ENCODE results near the gene CYTH3.

Gene CYTH3

GRCh38 chr7:6136475-6136874, 135.9 kb downstream of the CYTH3 start:
- H3K27ac ChIP-seq (ENCODE audit: low read depth, low read length), result no peak overlapping the region
- no peak for TF ChIP-seq EZH2phosphoT487 (conservative IDR thresholded peaks at IDR 0.05; ENCODE audit: low read length)
- TF ChIP-seq CTCF (IDR thresholded peaks at IDR 0.05; ENCODE audit: insufficient read depth, low read length, poor library complexity, severe bottlenecking), result no peak
- H3K27me3 ChIP-seq (ENCODE audit: low read length), result no peaks in the 10 kb centered on the region
- H3K36me3 ChIP-seq (ENCODE audit: low read length), result peaks cover 22% of the 10 kb centered on the region
- H3K79me2 ChIP-seq (ENCODE audit: insufficient read depth, low read length), result 0 out of 2 replicates have a peak, but pooled peaks cover 4% of the 10 kb centered on the region
- no peaks in the 10 kb centered on the region for H3K9me2 ChIP-seq (replicated peaks; ENCODE audit: insufficient read depth, low read length)
- no peak overlapping the region for H3K9ac ChIP-seq (ENCODE audit: low read length)
- 0 out of 2 replicates have a peak, but pooled peaks cover 4% of the 10 kb centered on the region for H4K20me1 ChIP-seq (ENCODE audit: low read depth, low read length)
- H2AFZ ChIP-seq (ENCODE audit: low read depth, low read length, severe bottlenecking), result no peak overlapping the region
- no peaks in the 10 kb centered on the region for H3K9me3 ChIP-seq (ENCODE audit: insufficient read depth, low read length)
- H3K4me2 ChIP-seq (ENCODE audit: low read depth, low read length, poor library complexity, severe bottlenecking), result no peak overlapping the region
- no peaks in the 10 kb centered on the region for H3F3A ChIP-seq (ENCODE audit: insufficient read depth)
- no peak overlapping the region for H3K4me3 ChIP-seq (ENCODE audit: insufficient read depth, low read length, poor library complexity, severe bottlenecking)

DNA sequence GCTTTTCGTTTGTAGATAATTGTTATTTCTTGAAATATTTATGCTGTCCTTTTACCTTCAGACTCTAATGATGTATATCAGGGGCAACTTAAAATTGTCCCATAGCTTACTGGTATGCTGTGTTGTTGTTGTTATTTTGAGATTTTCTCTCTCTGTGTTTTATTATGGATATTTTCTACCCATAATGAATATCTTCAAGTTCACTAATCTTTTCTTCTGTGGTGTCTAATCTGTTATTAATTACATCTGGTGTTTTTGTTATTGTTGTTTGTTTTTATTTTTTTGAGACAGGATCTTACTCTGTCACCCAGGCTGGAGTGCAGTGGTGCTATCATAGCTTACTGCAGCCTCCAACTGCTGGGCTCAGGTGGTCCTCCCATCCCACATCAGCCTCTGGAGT, 139.2 kb downstream of the CYTH3 start:
- H3K79me2 ChIP-seq (ENCODE audit: insufficient read depth, low read length), result peaks cover 8% of the 10 kb centered on the region; the same call in 1 of the 2 replicates
- H3K9me3 ChIP-seq (ENCODE audit: insufficient read depth, low read length), result no peaks in the 10 kb centered on the region
- H3K9me2 ChIP-seq (replicated peaks; ENCODE audit: insufficient read depth, low read length), result no peaks in the 10 kb centered on the region
- no peak overlapping the region for H3K4me3 ChIP-seq (ENCODE audit: insufficient read depth, low read length, poor library complexity, severe bottlenecking)
- H3K27ac ChIP-seq (ENCODE audit: low read depth, low read length), result no peak overlapping the region
- no peaks in the 10 kb centered on the region for H3F3A ChIP-seq (ENCODE audit: insufficient read depth)
- H3K27me3 ChIP-seq (ENCODE audit: low read length), result no peaks in the 10 kb centered on the region
- H3K4me2 ChIP-seq (ENCODE audit: low read depth, low read length, poor library complexity, severe bottlenecking), result no peak overlapping the region
- H4K20me1 ChIP-seq (ENCODE audit: low read depth, low read length), result no peaks in the 10 kb centered on the region
- no peak overlapping the region for H2AFZ ChIP-seq (ENCODE audit: low read depth, low read length, severe bottlenecking)
- H3K9ac ChIP-seq (ENCODE audit: low read length), result no peak overlapping the region
- peaks cover 9% of the 10 kb centered on the region; the same call in 1 of the 2 replicates for H3K36me3 ChIP-seq (ENCODE audit: low read length)
- TF ChIP-seq EZH2phosphoT487 (conservative IDR thresholded peaks at IDR 0.05; ENCODE audit: low read length), result no peak
- no peak for TF ChIP-seq CTCF (IDR thresholded peaks at IDR 0.05; ENCODE audit: insufficient read depth, low read length, poor library complexity, severe bottlenecking)

DNA sequence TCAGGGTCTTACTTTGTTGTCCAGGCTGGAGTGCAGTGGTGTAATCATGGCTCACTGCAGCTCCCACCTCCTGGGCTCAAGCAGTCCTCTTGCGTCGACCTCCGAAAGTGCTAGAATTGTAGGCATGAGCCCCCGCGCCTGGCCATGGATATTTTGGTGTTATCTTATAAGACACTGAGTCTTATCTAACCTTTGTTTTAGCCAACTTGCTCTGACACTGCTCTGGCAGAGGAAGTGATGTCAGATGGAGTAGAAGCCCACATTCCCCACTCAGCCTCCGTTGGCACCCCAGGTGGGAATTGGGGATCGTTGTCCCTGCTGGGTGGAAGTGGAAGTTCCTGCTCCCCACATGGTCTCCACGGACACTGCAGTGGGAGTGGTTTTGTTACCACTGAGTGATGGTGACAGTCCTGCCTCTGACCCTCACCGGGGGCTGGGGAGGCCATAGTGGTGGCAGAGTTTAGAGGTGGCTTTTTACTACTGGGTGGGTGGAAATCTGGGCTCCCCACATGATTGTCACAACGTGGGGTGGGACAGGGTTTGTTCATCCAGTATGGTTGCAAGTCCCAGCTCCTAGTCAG, 142.3 kb downstream of the CYTH3 start:
- no peak overlapping the region for H3K27ac ChIP-seq (ENCODE audit: low read depth, low read length)
- TF ChIP-seq CTCF (IDR thresholded peaks at IDR 0.05; ENCODE audit: insufficient read depth, low read length, poor library complexity, severe bottlenecking), result no peak
- TF ChIP-seq EZH2phosphoT487 (conservative IDR thresholded peaks at IDR 0.05; ENCODE audit: low read length), result no peak

More for the DNA sequence above, 142.3 kb downstream of the CYTH3 start:
- Histone ChIP-seq H3K36me3 (ENCODE audit: low read length) (0 out of 2 replicates have a peak, but pooled peaks cover 7% of the 10 kb centered on the region), H3K79me2 (ENCODE audit: insufficient read depth, low read length) (peaks cover 8% of the 10 kb centered on the region; the same call in 1 of the 2 replicates), H4K20me1 (ENCODE audit: low read depth, low read length) (no peaks in the 10 kb centered on the region), H3K9me3 (ENCODE audit: insufficient read depth, low read length) (no peaks in the 10 kb centered on the region), H3K4me2 (ENCODE audit: low read depth, low read length, poor library complexity, severe bottlenecking) (no peak overlapping the region), H3K4me3 (ENCODE audit: insufficient read depth, low read length, poor library complexity, severe bottlenecking) (no peak overlapping the region), H3F3A (ENCODE audit: insufficient read depth) (no peaks in the 10 kb centered on the region), H3K9ac (ENCODE audit: low read length) (no peak overlapping the region), H2AFZ (ENCODE audit: low read depth, low read length, severe bottlenecking) (no peak overlapping the region), H3K27me3 (ENCODE audit: low read length) (no peaks in the 10 kb centered on the region), H3K9me2 (replicated peaks; ENCODE audit: insufficient read depth, low read length) (no peaks in the 10 kb centered on the region)

Measured in SU-DHL-6 (cell line).